ENCODE results near the gene TFPT. TPM values are rescaled to one million over a fixed set of nuclear protein-coding genes. Genes with fewer than 3 reads are reported as not detected.

Gene TFPT
- total and polyA plus RNA-seq, 2 of the 4 experiments (the other 2 are of a cell fraction), result 7.9 to 17.1 TPM

- Histone ChIP-seq H3K4me1 (ENCODE audit: control insufficient read depth, insufficient read depth, low read length) (peaks cover 10% of the 10 kb centered on the region), H3K9me1 (ENCODE audit: insufficient read depth, low read length) (peaks cover 4% of the 10 kb centered on the region; the same call in 1 of the 2 replicates), H4K91ac (ENCODE audit: insufficient read depth, low read depth, low read length) (no peak overlapping the region), H4K8ac (ENCODE audit: low read depth in 2 of 2, low read length in 2 of 2) (no peak overlapping the region), H3K9ac (ENCODE audit: low read depth, low read length) (no peak overlapping the region), H3K79me1 (ENCODE audit: low read depth in 1 of 2, low read length in 2 of 2) (peaks cover 0 to 7% of the 10 kb centered on the region in 2 experiments; a peak in 1 of 4 replicates), H3K18ac (ENCODE audit: low read depth, low read length) (no peak overlapping the region), H3K27ac (ENCODE audit: insufficient read depth, low read length) (no peak overlapping the region), H3K4me3 (ENCODE audit: insufficient read depth, low read depth, low read length) (no peak overlapping the region), H3K9me3 (ENCODE audit: control insufficient read depth, insufficient read depth, low read length) (no peaks in the 10 kb centered on the region), H2AFZ (replicated peaks; ENCODE audit: low read length, poor library complexity) (no peak overlapping the region), H3K27me3 (ENCODE audit: control insufficient read depth, insufficient read depth, low read length) (no peaks in the 10 kb centered on the region), H2BK20ac (ENCODE audit: low read depth, low read length) (no peak overlapping the region), H3K14ac (replicated peaks; ENCODE audit: low read depth, low read length) (no peak overlapping the region), H3K4ac (ENCODE audit: low read depth, low read length) (no peak overlapping the region), H3K23ac (ENCODE audit: low read depth, low read length) (no peak overlapping the region), H2BK120ac (ENCODE audit: low read depth, low read length) (no peak overlapping the region), H2BK5ac (ENCODE audit: low read depth, low read length, poor library complexity, severe bottlenecking) (no peak overlapping the region), H3K56ac (ENCODE audit: extremely low read depth, insufficient read depth, low read length) (no peak overlapping the region), H2AK9ac (replicated peaks; ENCODE audit: low read depth, low read length, poor library complexity) (no peak overlapping the region), H3K4me2 (ENCODE audit: low read depth, low read length) (no peak overlapping the region), H4K5ac (ENCODE audit: low read depth, low read length) (no peak overlapping the region), H3K36me3 (ENCODE audit: control insufficient read depth, insufficient read depth, low read length) (peaks cover 16% of the 10 kb centered on the region), H2AK5ac (ENCODE audit: low read depth, low read length) (no peak overlapping the region), H2BK15ac (ENCODE audit: low read depth, low read length) (no peak overlapping the region), H4K20me1 (ENCODE audit: insufficient read depth, low read length) (peaks cover 10% of the 10 kb centered on the region; the same call in 1 of the 2 replicates)
- intact Hi-C loops (cut with micrococcal nuclease) (no loop called here), in situ Hi-C loops (cut with MboI; ENCODE audit: low sequenced_read_pairs) (loop anchor here (25.0 kb wide), 1 partner anchor 1528 kb away; the partner anchor contains the start of gene U2AF2), dilution Hi-C loops (cut with HindIII; ENCODE audit: low sequenced_read_pairs, unreplicated experiment) (no loop called here)
- WGBS, 2 experiments (ENCODE audit: extremely low coverage in 2 of 2, insufficient read length in 1 of 2), result 65% methylated on average over 2 of the region's 2 CpGs; no CpG with 5 or more reads in 1 of the 2 experiments
- BruUV-seq (replicated peaks), result no TSS peak
- ATAC-seq (ENCODE audit: low read depth) (no peak), DNase-seq (no peak)
- CTCF ChIA-PET, result no interaction called here
- POLR2A ChIA-PET (ENCODE audit: unreplicated experiment), result no interaction called here
- TF ChIP-seq CHD1 (IDR thresholded peaks at IDR 0.05; ENCODE audit: low read depth, low read length), result no peak
These were observed 18.6 kb upstream of the TFPT start for GRCh38 chr19:54133957-54134590.

Data from IMR-90 (cell line).